NCI-H1092 treated with DMSO at 0.1 percent for 48 hours (cell line): ENCODE data around the gene AXL.

Source experiments
- DNase-seq: peaks from one replicate; lab custom pipeline; 2025; lab: John Stamatoyannopoulos, UW

Gene AXL

GRCh38 chr19:41308450-41309179 lies 89.6 kb downstream of the AXL start:
- peak; percentile 63 for DNase-seq

- DNase-seq = no peak
Observed at GRCh38 chr19:41309180-41310032, 90.4 kb downstream of the AXL start.

DNA sequence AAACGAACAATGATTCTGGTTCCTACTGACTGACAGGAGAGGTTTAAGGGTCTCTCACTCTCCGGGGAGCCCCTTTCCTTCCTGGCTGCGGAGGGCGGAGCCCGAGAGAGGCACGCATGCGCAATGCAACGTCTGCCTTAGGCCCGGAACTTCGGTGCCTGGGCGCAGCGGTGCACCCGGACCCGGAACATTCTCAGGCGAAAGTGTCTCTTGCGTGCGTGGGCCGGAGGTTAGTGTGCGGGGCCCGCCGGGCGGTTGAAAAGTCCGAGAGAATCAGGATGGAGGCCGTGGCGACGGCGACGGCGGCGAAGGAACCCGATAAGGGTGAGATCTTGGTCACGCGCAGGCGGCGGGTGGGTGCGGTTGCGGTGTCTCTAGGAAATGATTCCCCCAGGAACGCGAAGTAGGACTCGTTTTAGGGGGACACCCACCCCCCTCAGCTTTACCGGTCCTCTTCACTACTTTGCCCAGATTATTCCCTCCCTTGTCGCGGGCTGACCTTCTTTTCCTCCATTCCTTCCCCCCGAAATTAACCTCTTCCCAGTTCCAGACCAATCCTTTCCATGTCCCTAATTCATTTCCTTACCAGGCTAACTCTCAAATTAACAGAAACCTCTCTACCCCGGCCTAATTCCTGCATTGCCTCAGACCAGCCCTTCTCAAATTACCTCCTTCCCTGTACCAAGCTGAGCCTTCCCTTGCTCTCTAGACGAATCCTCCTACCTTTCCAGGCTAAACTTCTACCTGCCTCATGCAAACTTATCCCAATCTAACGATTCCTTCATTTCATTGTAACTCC lies 91.2 kb downstream of the AXL start, which contains the start of gene CCDC97:
CCDC97 (plus strand) TSS at position 140 of the 799 bp plus-strand sequence; CDS start at position 279, 139 bp downstream.
- DNase-seq = peak; percentile 81

- DNase-seq = no peak
Observed at GRCh38 chr19:41311072-41311471, 92.0 kb downstream of the AXL start.
